SK-N-SH (cell line): ENCODE results near the gene PYGO1.

Experiments used
- CTCF ChIP-seq: fragments of 200-600 bp; sonication (generic); IDR thresholded peaks from 2 replicates; pipeline ENCODE4 v1.6.1; 2017; ENCODE audit warnings: antibody characterized with exemption, mild to moderate bottlenecking, moderate library complexity
- EP300 ChIP-seq, 2 experiments: IDR thresholded peaks; 2 replicates each; pipeline versions ENCODE4 v1.4.0 to v1.6.1; 2012; ENCODE audit warnings: borderline replicate concordance in 1 of 2, low read depth in 1 of 2, low read length in 1 of 2
- FOXJ3 ChIP-seq: sonication (generic); formaldehyde crosslinking; IDR thresholded peaks from 2 replicates; pipeline ENCODE4 v1.5.1; 2020; ENCODE audit warnings: mild to moderate bottlenecking, missing genetic modification reagents
- NFIC ChIP-seq: IDR thresholded peaks from 2 replicates; pipeline ENCODE4 v1.4.0; 2012; ENCODE audit warnings: borderline replicate concordance
- POLR2AphosphoS5 ChIP-seq: IDR thresholded peaks from 2 replicates; pipeline ENCODE4 v1.6.1; 2012; ENCODE audit warnings: low read depth, low read length
- TAF1 ChIP-seq: IDR thresholded peaks from 2 replicates; pipeline ENCODE4 v1.6.1; 2012; ENCODE audit warnings: low read depth, mild to moderate bottlenecking, low read length, moderate library complexity, borderline replicate concordance
- ZBTB33 ChIP-seq: IDR thresholded peaks from 2 replicates; pipeline ENCODE4 v1.4.0; 2012; ENCODE audit warnings: low read depth, borderline replicate concordance
- TF ChIP-seq, protein P1 (sequence below): IDR thresholded peaks from 2 replicates; pipeline ENCODE4 v1.4.0; 2012; ENCODE audit warnings: low read depth, borderline replicate concordance
- TF ChIP-seq, protein P2 (sequence below): IDR thresholded peaks from 2 replicates; pipeline ENCODE4 v1.4.0; 2012; ENCODE audit warnings: low read depth
- TF ChIP-seq, protein P3 (sequence below): fragments of 150-350 bp; IDR thresholded peaks from 2 replicates; pipeline ENCODE4 v1.6.1; 2017; ENCODE audit warnings: antibody characterized with exemption, low read length, low read depth, borderline replicate concordance

- TF ChIP-seq CTCF: no peak
- TF ChIP-seq, protein P1, sequence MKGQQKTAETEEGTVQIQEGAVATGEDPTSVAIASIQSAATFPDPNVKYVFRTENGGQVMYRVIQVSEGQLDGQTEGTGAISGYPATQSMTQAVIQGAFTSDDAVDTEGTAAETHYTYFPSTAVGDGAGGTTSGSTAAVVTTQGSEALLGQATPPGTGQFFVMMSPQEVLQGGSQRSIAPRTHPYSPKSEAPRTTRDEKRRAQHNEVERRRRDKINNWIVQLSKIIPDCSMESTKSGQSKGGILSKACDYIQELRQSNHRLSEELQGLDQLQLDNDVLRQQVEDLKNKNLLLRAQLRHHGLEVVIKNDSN: no peak
- TF ChIP-seq, protein P2, sequence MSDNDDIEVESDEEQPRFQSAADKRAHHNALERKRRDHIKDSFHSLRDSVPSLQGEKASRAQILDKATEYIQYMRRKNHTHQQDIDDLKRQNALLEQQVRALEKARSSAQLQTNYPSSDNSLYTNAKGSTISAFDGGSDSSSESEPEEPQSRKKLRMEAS: no peak
- TF ChIP-seq, protein P3, sequence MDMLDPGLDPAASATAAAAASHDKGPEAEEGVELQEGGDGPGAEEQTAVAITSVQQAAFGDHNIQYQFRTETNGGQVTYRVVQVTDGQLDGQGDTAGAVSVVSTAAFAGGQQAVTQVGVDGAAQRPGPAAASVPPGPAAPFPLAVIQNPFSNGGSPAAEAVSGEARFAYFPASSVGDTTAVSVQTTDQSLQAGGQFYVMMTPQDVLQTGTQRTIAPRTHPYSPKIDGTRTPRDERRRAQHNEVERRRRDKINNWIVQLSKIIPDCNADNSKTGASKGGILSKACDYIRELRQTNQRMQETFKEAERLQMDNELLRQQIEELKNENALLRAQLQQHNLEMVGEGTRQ: no peak
- TF ChIP-seq FOXJ3 (CRISPR knock-in tag): no peak
- TF ChIP-seq EP300 (IDR thresholded peaks at IDR 0.05; ENCODE audit: borderline replicate concordance in 1 of 2, low read depth in 1 of 2, low read length in 1 of 2): no peak
- TF ChIP-seq NFIC: no peak
- no peak for TF ChIP-seq ZBTB33
- TF ChIP-seq TAF1: no peak
- TF ChIP-seq POLR2AphosphoS5: no peak
Observed at GRCh38 chr15:55530861-55531313, 57.3 kb downstream of the PYGO1 start.
